GM12878 (cell line): Measurements from ENCODE around the gene CHCHD6.

Experiments used
- ATF3 ChIP-seq: IDR thresholded peaks from 2 replicates; pipeline ENCODE4 v1.6.1; 2011; ENCODE audit warnings: low read depth, mild to moderate bottlenecking, low read length, moderate library complexity, borderline replicate concordance; ENCODE audit errors: extremely low read depth
- CTCF ChIP-seq, 3 experiments: IDR thresholded peaks in 2 of 3; conservative IDR thresholded peaks in 1 of 3; 2 replicates each; pipeline ENCODE4 v1.5.1; 2011; ENCODE audit warnings: low read depth in 3 of 3, low read length in 3 of 3, mild to moderate bottlenecking in 3 of 3, control low read depth in 2 of 3, moderate library complexity in 2 of 3, inconsistent platforms in 1 of 3, mixed read lengths in 1 of 3; ENCODE audit not compliant: control insufficient read depth in 2 of 3, insufficient read depth in 1 of 3; ENCODE audit errors: extremely low read depth in 1 of 3
- HDAC2 ChIP-seq: fragments of 200-600 bp; sonication (generic); IDR thresholded peaks from 2 replicates; pipeline ENCODE4 v1.6.1; 2017
- KLF5 ChIP-seq: fragments of 450-650 bp; IDR thresholded peaks from 2 replicates; pipeline ENCODE4 v1.6.1; 2014; ENCODE audit warnings: mild to moderate bottlenecking; ENCODE audit not compliant: partially characterized antibody
- POLR2A ChIP-seq: IDR thresholded peaks from 2 replicates; pipeline ENCODE4 v1.6.1; 2011; ENCODE audit warnings: low read depth, mild to moderate bottlenecking, low read length
- YY1 ChIP-seq: IDR thresholded peaks from 2 replicates; pipeline ENCODE4 v1.6.1; 2011; ENCODE audit warnings: low read depth, mild to moderate bottlenecking, low read length

- TF ChIP-seq HDAC2 (no peak), POLR2A (no peak), YY1 (no peak), CTCF (IDR thresholded peaks at IDR 0.05 in 2 of 3, conservative IDR thresholded peaks at IDR 0.05 in 1 of 3; ENCODE audit: control insufficient read depth in 2 of 3, extremely low read depth in 1 of 3, insufficient read depth in 1 of 3, low read depth in 3 of 3, low read length in 3 of 3) (no peak), KLF5 (no peak), ATF3 (no peak)
These were observed 227.8 kb downstream of the CHCHD6 start for GRCh38 chr3:126931806-126932187.
